Neural progenitor cell (in vitro differentiated cells): Measurements from ENCODE around the gene STON2. TPM values are rescaled to one million over a fixed set of nuclear protein-coding genes. Genes with fewer than 3 reads are reported as not detected.

Source experiments
- DNase-seq: peaks from one replicate; pipeline ENCODE4 v3.0.0-alpha.2; 2016; ENCODE audit warnings: low spot score
- H2AFZ ChIP-seq: fragments of 200-600 bp; sonication (generic); replicated peaks from 2 replicates; pipeline ENCODE4 v1.6.1; 2016; ENCODE audit warnings: antibody characterized with exemption
- H3F3A ChIP-seq: fragments of 200-600 bp; sonication (generic); 2 replicates; pipeline ENCODE4 v1.6.1; 2016; ENCODE audit warnings: antibody characterized with exemption, low read depth
- H3K27ac ChIP-seq: fragments of 200-600 bp; sonication (generic); 2 replicates; pipeline ENCODE4 v1.5.1; 2016; ENCODE audit warnings: mild to moderate bottlenecking
- H3K27me3 ChIP-seq: fragments of 200-600 bp; sonication (generic); 2 replicates; pipeline ENCODE4 v1.6.1; 2016; ENCODE audit warnings: mild to moderate bottlenecking, moderate library complexity
- H3K36me3 ChIP-seq: fragments of 200-600 bp; sonication (generic); 2 replicates; pipeline ENCODE4 v1.5.1; 2016
- H3K4me1 ChIP-seq: fragments of 200-600 bp; sonication (generic); 2 replicates; pipeline ENCODE4 v1.6.1; 2016; ENCODE audit warnings: mixed run types
- H3K4me2 ChIP-seq: fragments of 200-600 bp; sonication (generic); 2 replicates; pipeline ENCODE4 v1.6.1; 2016
- H3K4me3 ChIP-seq: fragments of 200-600 bp; sonication (generic); 2 replicates; pipeline ENCODE4 v1.5.1; 2016
- H3K79me2 ChIP-seq: fragments of 200-600 bp; sonication (generic); 2 replicates; pipeline ENCODE4 v1.6.1; 2016; ENCODE audit warnings: low read depth
- H3K9ac ChIP-seq: fragments of 200-600 bp; sonication (generic); 2 replicates; pipeline ENCODE4 v1.6.1; 2016
- H3K9me3 ChIP-seq: fragments of 200-600 bp; sonication (generic); 2 replicates; pipeline ENCODE4 v1.5.1; 2016; ENCODE audit warnings: low read depth
- H4K20me1 ChIP-seq: fragments of 200-600 bp; sonication (generic); 2 replicates; pipeline ENCODE4 v1.6.1; 2016; ENCODE audit warnings: low read depth
- H3K27ac Mint-ChIP-seq: 3 replicates; pipeline ENCODE4 v1.8.0; 2021; ENCODE audit warnings: mixed read lengths
- H3K27me3 Mint-ChIP-seq: 2 replicates; pipeline ENCODE4 v1.8.0; 2022; ENCODE audit warnings: low read depth, mild to moderate bottlenecking, inconsistent platforms, moderate library complexity, mixed read lengths; ENCODE audit not compliant: insufficient read depth
- H3K36me3 Mint-ChIP-seq: 3 replicates; pipeline ENCODE4 v1.8.0; 2021; ENCODE audit warnings: mixed read lengths
- H3K4me1 Mint-ChIP-seq: 3 replicates; pipeline ENCODE4 v1.8.0; 2021; ENCODE audit warnings: mixed read lengths
- H3K4me3 Mint-ChIP-seq: 3 replicates; pipeline ENCODE4 v1.8.0; 2021; ENCODE audit warnings: mild to moderate bottlenecking, moderate library complexity, mixed read lengths
- H3K9me3 Mint-ChIP-seq: 3 replicates; pipeline ENCODE4 v1.8.0; 2020; ENCODE audit warnings: mixed read lengths
- CTCF ChIP-seq: fragments of 200-600 bp; sonication (generic); IDR thresholded peaks from 2 replicates; pipeline ENCODE4 v1.5.1; 2017; ENCODE audit warnings: antibody characterized with exemption, mild to moderate bottlenecking
- EZH2 ChIP-seq: fragments of 200-600 bp; sonication (generic); IDR thresholded peaks from 2 replicates; pipeline ENCODE4 v1.6.1; 2017; ENCODE audit warnings: antibody characterized with exemption, mild to moderate bottlenecking, moderate library complexity
- EZH2phosphoT487 ChIP-seq: fragments of 200-600 bp; sonication (generic); IDR thresholded peaks from 2 replicates; pipeline ENCODE4 v1.6.1; 2017; ENCODE audit warnings: antibody characterized with exemption
- total RNA-seq: library from RNA; depleted of rRNA; stranded (reverse); fragments of >200 nt; gene quantifications from 2 replicates; pipeline ENCODE4 v1.2.3, GENCODE V29; 2015; ENCODE audit warnings: low replicate concordance

The STON2 gene
- total RNA-seq, 1 donor from 2014 or later = 31.1 TPM

DNA sequence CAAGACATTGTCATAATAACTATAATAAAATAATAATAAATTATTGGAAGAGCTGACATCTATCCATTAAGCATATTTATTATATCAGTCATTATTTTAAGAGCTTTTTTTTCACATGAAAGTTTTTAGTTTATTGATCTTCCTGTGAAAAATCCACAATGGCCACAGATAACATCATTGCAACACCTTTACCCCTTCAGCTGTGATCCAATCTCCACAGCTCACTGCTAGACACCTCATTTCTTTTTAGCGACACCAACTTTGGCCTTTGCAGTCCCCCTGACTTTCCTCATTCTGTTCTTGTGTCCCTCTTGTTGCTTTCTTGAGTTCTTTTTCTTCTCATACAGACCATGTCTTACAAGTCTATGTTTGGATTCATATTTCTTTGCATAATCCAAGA is 67.4 kb downstream of the STON2 start:
- Mint-ChIP-seq H3K9me3 (no peaks in the 10 kb centered on the region), H3K4me3 (no peak overlapping the region), H3K27me3 (peaks cover 8% of the 10 kb centered on the region), H3K36me3 (peaks cover 22% of the 10 kb centered on the region), H3K27ac (no peak overlapping the region), H3K4me1 (peaks cover 15% of the 10 kb centered on the region)
- no peak for TF ChIP-seq CTCF
- TF ChIP-seq EZH2phosphoT487 = no peak
- TF ChIP-seq EZH2 = no peak
- DNase-seq = no peak
- peaks cover 9% of the 10 kb centered on the region for H4K20me1 ChIP-seq
- no peaks in the 10 kb centered on the region for H3F3A ChIP-seq
- H3K36me3 ChIP-seq = no peaks in the 10 kb centered on the region
- H3K27ac ChIP-seq = no peak overlapping the region
- no peak overlapping the region for H3K4me2 ChIP-seq
- no peak overlapping the region for H2AFZ ChIP-seq
- H3K9ac ChIP-seq = no peak overlapping the region
- peaks cover 13% of the 10 kb centered on the region for H3K4me1 ChIP-seq
- H3K4me3 ChIP-seq = no peak overlapping the region
- no peaks in the 10 kb centered on the region for H3K27me3 ChIP-seq
- H3K9me3 ChIP-seq = no peaks in the 10 kb centered on the region
- H3K79me2 ChIP-seq = no peaks in the 10 kb centered on the region

DNA sequence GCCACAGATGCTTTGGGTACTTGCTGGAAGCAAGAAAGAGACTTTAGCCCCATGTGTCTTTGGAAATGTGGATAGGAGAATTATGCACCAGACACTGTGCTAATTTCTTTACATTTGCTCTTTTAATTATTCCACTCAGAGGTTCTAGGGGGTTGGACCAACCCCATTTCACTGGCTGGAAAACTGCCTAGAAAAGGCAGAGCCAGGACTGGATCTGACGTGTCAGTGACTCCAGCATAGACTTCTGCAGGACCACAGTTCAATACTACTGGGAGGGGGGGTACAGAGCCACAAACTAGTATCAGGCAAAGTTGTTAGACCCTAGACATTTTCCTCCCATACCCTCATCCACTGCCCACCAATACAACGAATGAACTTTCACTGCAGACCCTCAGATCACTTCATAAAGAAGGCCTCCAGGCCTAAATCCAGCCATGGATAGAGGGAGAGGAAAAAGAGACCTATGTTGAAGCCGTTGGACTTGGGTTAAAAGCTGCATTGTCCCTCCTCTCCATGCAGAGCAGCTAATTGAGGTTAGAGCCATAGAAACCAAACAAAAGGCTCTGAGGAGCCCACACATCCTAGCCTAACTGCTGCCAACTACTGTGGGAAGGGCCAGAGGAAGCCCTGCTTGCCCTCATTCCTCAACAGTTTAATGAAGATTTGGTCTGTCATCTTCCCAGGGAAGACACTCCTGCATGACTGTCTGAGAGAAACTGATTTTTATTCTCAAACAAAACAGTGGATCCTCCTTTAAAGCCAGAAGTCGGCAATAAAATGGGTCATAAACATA is 68.7 kb downstream of the STON2 start:
- Histone ChIP-seq H3K4me3 (no peak overlapping the region), H3K27ac (no peak overlapping the region), H3K9me3 (no peaks in the 10 kb centered on the region), H3K4me1 (peaks cover 13% of the 10 kb centered on the region), H3K79me2 (no peaks in the 10 kb centered on the region), H2AFZ (no peak overlapping the region), H3K36me3 (no peaks in the 10 kb centered on the region), H4K20me1 (peaks cover 9% of the 10 kb centered on the region), H3K9ac (no peak overlapping the region), H3K27me3 (no peaks in the 10 kb centered on the region), H3F3A (no peaks in the 10 kb centered on the region), H3K4me2 (peak overlapping the region; percentile 16)
- peaks cover 6% of the 10 kb centered on the region for H3K4me1 Mint-ChIP-seq
- H3K27me3 Mint-ChIP-seq = peaks cover 8% of the 10 kb centered on the region
- no peaks in the 10 kb centered on the region for H3K9me3 Mint-ChIP-seq
- H3K4me3 Mint-ChIP-seq = no peak overlapping the region
- H3K36me3 Mint-ChIP-seq = peaks cover 18% of the 10 kb centered on the region
- H3K27ac Mint-ChIP-seq = no peak overlapping the region
- DNase-seq = peak; percentile 48
- TF ChIP-seq EZH2 (no peak), EZH2phosphoT487 (no peak), CTCF (no peak)

- H4K20me1 ChIP-seq = peaks cover 9% of the 10 kb centered on the region
- no peak overlapping the region for H2AFZ ChIP-seq
- no peaks in the 10 kb centered on the region for H3K36me3 ChIP-seq
- H3K9ac ChIP-seq = no peak overlapping the region
- H3K4me1 ChIP-seq = peaks cover 13% of the 10 kb centered on the region
- no peak overlapping the region for H3K4me2 ChIP-seq
- H3K4me1 Mint-ChIP-seq = peaks cover 6% of the 10 kb centered on the region
- H3K27ac Mint-ChIP-seq = no peak overlapping the region
- H3K9me3 ChIP-seq = no peaks in the 10 kb centered on the region
- H3K79me2 ChIP-seq = no peaks in the 10 kb centered on the region
- H3K9me3 Mint-ChIP-seq = no peaks in the 10 kb centered on the region
- H3K27me3 ChIP-seq = no peaks in the 10 kb centered on the region
- H3K4me3 Mint-ChIP-seq = no peak overlapping the region
- H3K27ac ChIP-seq = no peak overlapping the region
- no peak overlapping the region for H3K4me3 ChIP-seq
- H3K27me3 Mint-ChIP-seq = peaks cover 8% of the 10 kb centered on the region
- TF ChIP-seq CTCF = no peak
- TF ChIP-seq EZH2 = no peak
- no peak for TF ChIP-seq EZH2phosphoT487
- no peak for DNase-seq
- no peaks in the 10 kb centered on the region for H3F3A ChIP-seq
- H3K36me3 Mint-ChIP-seq = peaks cover 16% of the 10 kb centered on the region
Measured at GRCh38 chr14:81330619-81331122, 69.5 kb downstream of the STON2 start.
